Adrenal gland (tissue), 12 donors: ENCODE results near the gene FXYD4. TPM values are rescaled to one million over a fixed set of nuclear protein-coding genes. Genes with fewer than 3 reads are reported as not detected.
A peak's percentile ranks its signal among the peaks of the same experiment; 100 is the strongest.

Experiments
- DNase-seq, 7 donors: peaks; one replicate each; pipeline ENCODE4 v3.0.0-alpha.2; 2019 to 2020
- H3K27ac ChIP-seq, 5 donors: fragments of 200-600 bp; sonication (generic) in 4 of 5; 1 replicate in 3 of 5; 2 replicates in 2 of 5; pipeline versions ENCODE4 v1.5.1 to v1.8.0; 2016 to 2020; ENCODE audit warnings: mild to moderate bottlenecking in 1 of 5
- H3K27me3 ChIP-seq: fragments of 200-600 bp; 2 replicates; pipeline ENCODE4 v1.8.0; 2021
- H3K36me3 ChIP-seq, 2 donors: fragments of 200-600 bp; replicated peaks in 1 of 2; 1 replicate in 1 of 2; 2 replicates in 1 of 2; pipeline versions ENCODE4 v1.5.1 to v1.8.0; 2018 to 2022
- H3K4me1 ChIP-seq, 2 donors: fragments of 200-600 bp; replicated peaks in 1 of 2; 1 replicate in 1 of 2; 2 replicates in 1 of 2; pipeline versions ENCODE4 v1.5.1 to v1.8.0; 2018 to 2021
- H3K4me3 ChIP-seq, 4 donors: fragments of 200-600 bp; sonication (generic) in 3 of 4; one replicate each; pipeline ENCODE4 v1.5.1; 2016 to 2018
- H3K9me3 ChIP-seq, 3 donors: fragments of 200-600 bp; sonication (generic) in 1 of 3; replicated peaks in 1 of 3; 1 replicate in 2 of 3; 2 replicates in 1 of 3; pipeline versions ENCODE4 v1.5.1 to v1.8.0; 2016 to 2021
- POLR2A ChIP-seq, 2 donors: fragments of 450-650 bp; IDR thresholded peaks; one replicate each; pipeline ENCODE4 v1.6.1; 2017; ENCODE audit warnings: antibody characterized with exemption in 2 of 2, mild to moderate bottlenecking in 2 of 2, moderate library complexity in 1 of 2
- WGBS, 4 donors: extraction: QIAGEN DNeasy Blood & Tissue Kit in 2 of 4; methylation state at CpG; one replicate each; pipeline versions ENCODE4 v1.1.5 to v1.1.7; 2013 to 2017; 5-methylcytosine and 5-hydroxymethylcytosine counted together
- intact Hi-C, 2 donors: fragments of 100-400 bp; cut with DNase I; formaldehyde crosslinking; loops; one replicate each; pipeline versions ENCODE4 v1.14.1 to v1.15.0; 2022 to 2023
- polyA plus RNA-seq, 3 donors: library from polyadenylated mRNA; stranded (reverse); fragments of 200-250 nt in 2 of 3; fragments of 350-450 nt in 1 of 3; fragmentation: Illumina TruSeq in 1 of 3; extraction: RNeasy Lipid Tissue Mini Kit (QIAGEN cat#74804) in 1 of 3; gene quantifications; one replicate each; pipeline ENCODE4 v1.2.3, GENCODE V29; 2013 to 2014
- total RNA-seq, 9 donors: library from RNA; depleted of rRNA in 4 of 9; stranded (reverse); fragments of >200 nt in 4 of 9; fragments of 120-200 nt in 1 of 9; fragmentation: NEBNext Ultra II Directional in 1 of 9; extraction: Animal tissue kit (Norgen Biotek cat#: 25700) in 1 of 9; gene quantifications; one replicate each; pipeline versions ENCODE4 v1.1.0 to v1.2.4, GENCODE V29; 2013 to 2023
- TF ChIP-seq, protein P1 (sequence below), 6 experiments: fragments of 450-650 bp in 4 of 6; fragments of 200-600 bp in 2 of 6; sonication (generic) in 1 of 6; IDR thresholded peaks; 1 replicate in 5 of 6; 2 replicates in 1 of 6; pipeline versions ENCODE4 v1.5.1 to v1.8.0; 2016 to 2021; ENCODE audit warnings: antibody characterized with exemption in 6 of 6, mild to moderate bottlenecking in 2 of 6, moderate library complexity in 1 of 6
- donor health status: healthy with polysubstance abuse.
- donor health status: Bipolar disorder and iron deficiency.
- donor health status: DM: yes; HTN: yes; CAD: no.
- donor health status: DM: no; HTN: no; CAD: no.
- donor health status: DM: no; HTN: no; CAD: no.
- donor health status: DM: yes; HTN: yes; CAD: no.

Gene FXYD4
- total and polyA plus RNA-seq, 12 donors = 0.86 TPM; not detected in 11

DNA sequence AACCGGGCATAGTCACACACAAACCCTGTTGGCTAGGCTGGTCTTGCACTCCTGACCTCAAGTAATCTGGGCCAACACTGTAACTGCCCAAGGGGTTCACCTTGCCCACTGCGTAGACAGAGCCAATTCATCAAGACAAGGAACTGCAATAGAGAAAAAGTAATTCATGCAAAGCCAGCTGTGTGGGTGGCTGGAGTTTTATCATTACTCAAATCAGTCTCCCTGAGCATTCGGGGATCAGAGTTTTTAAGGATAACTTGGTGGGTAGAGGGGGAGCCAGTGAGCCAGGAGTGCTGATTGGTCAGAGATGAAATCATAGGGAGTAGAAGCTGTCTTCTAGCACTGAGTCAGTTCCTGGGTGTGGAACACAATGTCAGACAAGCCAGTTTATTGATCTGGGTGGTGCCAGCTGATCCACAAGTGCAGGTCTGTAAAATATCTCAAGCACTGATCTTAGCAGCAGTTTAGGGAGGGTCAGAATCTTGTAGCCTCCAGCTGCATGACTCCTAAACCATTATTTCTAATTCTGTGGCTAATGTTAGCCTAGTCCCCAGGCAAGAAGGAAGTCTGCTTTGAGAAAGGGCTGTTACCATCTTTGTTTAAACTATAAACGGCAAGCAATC, 15.6 kb upstream of the FXYD4 start:
- WGBS, 4 donors = 53 to 79% (median 56%) methylated on average over 3 to 4 of the region's 4 CpGs
- H3K36me3 ChIP-seq = no peaks in the 10 kb centered on the region
- intact Hi-C loops = no loop called here
- TF ChIP-seq, protein P1, sequence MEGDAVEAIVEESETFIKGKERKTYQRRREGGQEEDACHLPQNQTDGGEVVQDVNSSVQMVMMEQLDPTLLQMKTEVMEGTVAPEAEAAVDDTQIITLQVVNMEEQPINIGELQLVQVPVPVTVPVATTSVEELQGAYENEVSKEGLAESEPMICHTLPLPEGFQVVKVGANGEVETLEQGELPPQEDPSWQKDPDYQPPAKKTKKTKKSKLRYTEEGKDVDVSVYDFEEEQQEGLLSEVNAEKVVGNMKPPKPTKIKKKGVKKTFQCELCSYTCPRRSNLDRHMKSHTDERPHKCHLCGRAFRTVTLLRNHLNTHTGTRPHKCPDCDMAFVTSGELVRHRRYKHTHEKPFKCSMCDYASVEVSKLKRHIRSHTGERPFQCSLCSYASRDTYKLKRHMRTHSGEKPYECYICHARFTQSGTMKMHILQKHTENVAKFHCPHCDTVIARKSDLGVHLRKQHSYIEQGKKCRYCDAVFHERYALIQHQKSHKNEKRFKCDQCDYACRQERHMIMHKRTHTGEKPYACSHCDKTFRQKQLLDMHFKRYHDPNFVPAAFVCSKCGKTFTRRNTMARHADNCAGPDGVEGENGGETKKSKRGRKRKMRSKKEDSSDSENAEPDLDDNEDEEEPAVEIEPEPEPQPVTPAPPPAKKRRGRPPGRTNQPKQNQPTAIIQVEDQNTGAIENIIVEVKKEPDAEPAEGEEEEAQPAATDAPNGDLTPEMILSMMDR (IDR thresholded peaks at IDR 0.05) = no peak
- TF ChIP-seq POLR2A (IDR thresholded peaks at IDR 0.05) = no peak
- DNase-seq = no peak
- no peak overlapping the region for H3K27ac ChIP-seq
- H3K9me3 ChIP-seq = no peaks in the 10 kb centered on the region
- H3K27me3 ChIP-seq = peaks cover 2% of the 10 kb centered on the region
- peaks cover 5 to 13% of the 10 kb centered on the region in 2 donors for H3K4me1 ChIP-seq
- H3K4me3 ChIP-seq = no peak overlapping the region

- DNase-seq = no peak
- no peaks in the 10 kb centered on the region for H3K9me3 ChIP-seq
- TF ChIP-seq POLR2A (IDR thresholded peaks at IDR 0.05) = no peak
- TF ChIP-seq, protein P1 (IDR thresholded peaks at IDR 0.05) = no peak
- intact Hi-C loops = no loop called here
- no peak overlapping the region for H3K4me3 ChIP-seq
- H3K4me1 ChIP-seq = peaks cover 9% of the 10 kb centered on the region in 2 donors
- H3K36me3 ChIP-seq = no peaks in the 10 kb centered on the region
- H3K27ac ChIP-seq = no peak overlapping the region
- 70 to 83% (median 74%) methylated on average over 6 of the region's 6 CpGs for WGBS, 4 donors
- no peaks in the 10 kb centered on the region for H3K27me3 ChIP-seq
These were observed 11.3 kb upstream of the FXYD4 start for GRCh38 chr10:43360086-43360485.

- H3K4me1 ChIP-seq = peaks cover 9% of the 10 kb centered on the region in 2 donors
- no peaks in the 10 kb centered on the region for H3K27me3 ChIP-seq
- intact Hi-C loops = no loop called here
- no peak for DNase-seq
- no peaks in the 10 kb centered on the region for H3K9me3 ChIP-seq
- H3K27ac ChIP-seq = peak overlapping the region in 3 of 5 donors; percentile 49 to 74 (median 72)
- no peak for TF ChIP-seq POLR2A (IDR thresholded peaks at IDR 0.05)
- TF ChIP-seq, protein P1 (IDR thresholded peaks at IDR 0.05) = no peak
- 15 to 31% (median 20%) methylated on average over 8 to 21 of the region's 21 CpGs for WGBS, 4 donors
- H3K36me3 ChIP-seq = no peaks in the 10 kb centered on the region
- peak overlapping the region in 3 of 4 donors; percentile 43 to 86 (median 65) for H3K4me3 ChIP-seq
These were observed 9.8 kb upstream of the FXYD4 start for GRCh38 chr10:43361547-43362190.

GRCh38 chr10:43362191-43362839, 9.1 kb upstream of the FXYD4 start:
- peak; percentile 97 to 99 (median 99) for DNase-seq
- TF ChIP-seq POLR2A (IDR thresholded peaks at IDR 0.05) = peak; percentile 31 to 71
- TF ChIP-seq, protein P1 (IDR thresholded peaks at IDR 0.05) = peak; percentile 21 to 43 (median 38)
- H3K27ac ChIP-seq = peak overlapping the region; percentile 7 to 74 (median 65)
- intact Hi-C loops = no loop called here
- no peaks in the 10 kb centered on the region for H3K27me3 ChIP-seq
- H3K9me3 ChIP-seq = no peaks in the 10 kb centered on the region
- peaks cover 9% of the 10 kb centered on the region in 2 donors for H3K4me1 ChIP-seq
- 1 to 14% (median 5%) methylated on average over 15 to 48 of the region's 48 CpGs for WGBS, 4 donors
- no peaks in the 10 kb centered on the region for H3K36me3 ChIP-seq
- H3K4me3 ChIP-seq = peak overlapping the region in 3 of 4 donors; percentile 43 to 86 (median 65)
